Measurements from ENCODE around the gene PHTF1. TPM values are rescaled to one million over a fixed set of nuclear protein-coding genes. Genes with fewer than 3 reads are reported as not detected.
A peak's percentile ranks its signal among the peaks of the same experiment; 100 is the strongest.

The PHTF1 gene
- total RNA-seq, 2 donors from 2014 or later: 17.0 to 24.5 TPM

- H3K9me3 Mint-ChIP-seq: peaks cover 0 to 4% of the 10 kb centered on the region in 2 donors
- ATAC-seq (peak; percentile 76 to 90), DNase-seq (ENCODE audit: low spot score in 2 of 2) (peak in 1 of 2 donors; percentile 25)
- H3K36me3 Mint-ChIP-seq: peaks cover 0 to 30% of the 10 kb centered on the region in 2 donors
- peak overlapping the region in 1 of 2 donors; percentile 99 for H3K27ac Mint-ChIP-seq
Observed at GRCh38 chr1:113783254-113784103, 24.2 kb upstream of the PHTF1 start.

DNA sequence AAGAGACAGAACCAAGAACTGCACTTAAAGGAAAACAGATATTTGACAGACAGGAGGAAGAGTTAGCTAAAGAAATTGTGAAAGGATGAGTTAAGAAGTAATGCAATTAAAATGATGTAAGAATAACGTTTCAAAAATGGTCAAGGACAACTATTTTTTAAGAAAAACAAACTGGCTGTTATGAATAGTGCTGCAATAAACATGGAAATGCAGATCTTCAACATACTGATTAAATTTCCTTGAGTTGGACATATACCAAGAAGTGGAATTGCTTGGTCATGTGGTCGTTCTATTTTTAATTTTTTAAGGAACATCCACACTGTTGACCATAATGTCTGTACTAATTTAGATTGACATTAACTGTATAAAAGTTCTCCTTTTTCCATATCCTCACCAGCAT, 23.1 kb upstream of the PHTF1 start:
- ATAC-seq: no peak
- no peak for DNase-seq (ENCODE audit: low spot score in 2 of 2)
- Mint-ChIP-seq H3K36me3 (peaks cover 0 to 25% of the 10 kb centered on the region in 2 donors), H3K9me3 (peaks cover 0 to 5% of the 10 kb centered on the region in 2 donors), H3K27ac (no peak overlapping the region)

GRCh38 chr1:113780374-113781146, 21.3 kb upstream of the PHTF1 start:
- ATAC-seq (peak; percentile 7 to 11), DNase-seq (ENCODE audit: low spot score in 2 of 2) (no peak)
- H3K9me3 Mint-ChIP-seq: peaks cover 0 to 5% of the 10 kb centered on the region in 2 donors
- peaks cover 0 to 26% of the 10 kb centered on the region in 2 donors for H3K36me3 Mint-ChIP-seq
- no peak overlapping the region for H3K27ac Mint-ChIP-seq

DNA sequence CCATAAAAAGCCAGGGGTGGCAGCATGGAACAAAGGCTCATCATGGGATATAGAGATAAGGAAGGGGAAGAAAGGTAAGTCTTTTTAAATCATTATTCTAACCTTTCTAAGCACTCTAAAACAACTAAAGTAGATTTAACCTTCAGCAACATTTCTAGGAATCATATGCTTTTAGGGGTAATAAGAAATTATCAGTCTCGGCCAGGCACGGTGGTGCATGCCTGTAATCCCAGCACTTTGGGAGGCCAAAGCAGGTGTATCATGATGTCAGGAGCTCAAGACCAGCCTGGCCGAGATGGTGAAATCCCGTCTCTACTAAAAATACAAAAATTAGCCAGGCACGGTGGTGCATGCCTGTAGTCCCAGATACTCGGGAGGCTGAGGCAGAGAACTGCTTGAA, 20.3 kb upstream of the PHTF1 start:
- Mint-ChIP-seq H3K36me3 (peaks cover 0 to 26% of the 10 kb centered on the region in 2 donors), H3K27ac (no peak overlapping the region), H3K9me3 (peaks cover 0 to 5% of the 10 kb centered on the region in 2 donors)
- DNase-seq (ENCODE audit: low spot score in 2 of 2) (no peak), ATAC-seq (no peak)

DNA sequence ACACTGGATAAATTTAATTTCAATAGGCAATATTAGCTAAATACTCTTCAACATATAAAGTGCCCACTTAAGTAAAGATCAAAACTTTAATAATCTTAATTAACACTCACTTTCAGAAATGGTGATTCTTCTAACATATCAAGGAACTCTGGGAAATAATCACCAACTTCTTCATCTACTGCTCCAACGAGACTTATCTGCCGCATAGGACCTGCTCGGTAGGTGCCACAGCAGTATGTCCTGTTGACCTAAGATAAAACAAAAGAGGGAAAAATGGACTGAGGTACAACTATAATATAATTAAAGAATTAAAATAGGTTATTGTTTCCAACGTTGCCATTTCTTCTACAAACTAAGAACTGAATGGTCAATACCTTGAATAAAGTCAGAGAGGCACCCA, 18.3 kb upstream of the PHTF1 start:
- no peak for ATAC-seq
- Mint-ChIP-seq H3K9me3 (peaks cover 0 to 5% of the 10 kb centered on the region in 2 donors), H3K36me3 (peaks cover 0 to 26% of the 10 kb centered on the region in 2 donors), H3K27ac (no peak overlapping the region)
- DNase-seq (ENCODE audit: low spot score in 2 of 2): no peak

- Mint-ChIP-seq H3K36me3 (peaks cover 4 to 20% of the 10 kb centered on the region in 2 donors), H3K9me3 (no peaks in the 10 kb centered on the region)
Observed at GRCh38 chr1:113770031-113770430, 10.7 kb upstream of the PHTF1 start.

DNA sequence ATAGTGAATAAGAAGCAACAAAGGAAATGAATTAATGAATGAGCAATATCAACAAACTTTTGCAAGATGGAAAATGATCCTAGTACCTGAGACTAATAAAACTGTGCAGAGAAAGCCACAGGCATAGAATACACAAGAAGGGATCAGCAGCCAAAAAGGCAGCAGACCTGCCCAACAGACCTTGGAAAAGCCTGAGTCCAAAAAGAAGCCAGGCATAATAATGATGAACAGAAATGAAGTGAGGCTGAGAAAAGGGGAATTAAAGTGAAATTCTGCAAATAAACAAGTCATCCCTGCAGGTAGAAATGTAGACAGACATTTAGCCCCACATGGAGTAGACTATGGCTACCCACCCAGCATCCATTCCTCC, 10.3 kb upstream of the PHTF1 start:
- H3K27ac Mint-ChIP-seq: peak overlapping the region in 1 of 2 donors; percentile 68
- no peak for ATAC-seq
- peaks cover 4 to 20% of the 10 kb centered on the region in 2 donors for H3K36me3 Mint-ChIP-seq
- DNase-seq (ENCODE audit: low spot score in 2 of 2): no peak
- no peaks in the 10 kb centered on the region for H3K9me3 Mint-ChIP-seq

More at GRCh38 chr1:113770031-113770430, 10.7 kb upstream of the PHTF1 start:
- ATAC-seq: no peak
- no peak for DNase-seq (ENCODE audit: low spot score in 2 of 2)
- peak overlapping the region in 1 of 2 donors; percentile 68 for H3K27ac Mint-ChIP-seq

GRCh38 chr1:113768916-113769600, 9.8 kb upstream of the PHTF1 start:
- Mint-ChIP-seq H3K27ac (peak overlapping the region in 1 of 2 donors; percentile 68), H3K9me3 (no peaks in the 10 kb centered on the region), H3K36me3 (peaks cover 4 to 20% of the 10 kb centered on the region in 2 donors)
- DNase-seq (ENCODE audit: low spot score in 2 of 2): no peak
- no peak for ATAC-seq

DNA sequence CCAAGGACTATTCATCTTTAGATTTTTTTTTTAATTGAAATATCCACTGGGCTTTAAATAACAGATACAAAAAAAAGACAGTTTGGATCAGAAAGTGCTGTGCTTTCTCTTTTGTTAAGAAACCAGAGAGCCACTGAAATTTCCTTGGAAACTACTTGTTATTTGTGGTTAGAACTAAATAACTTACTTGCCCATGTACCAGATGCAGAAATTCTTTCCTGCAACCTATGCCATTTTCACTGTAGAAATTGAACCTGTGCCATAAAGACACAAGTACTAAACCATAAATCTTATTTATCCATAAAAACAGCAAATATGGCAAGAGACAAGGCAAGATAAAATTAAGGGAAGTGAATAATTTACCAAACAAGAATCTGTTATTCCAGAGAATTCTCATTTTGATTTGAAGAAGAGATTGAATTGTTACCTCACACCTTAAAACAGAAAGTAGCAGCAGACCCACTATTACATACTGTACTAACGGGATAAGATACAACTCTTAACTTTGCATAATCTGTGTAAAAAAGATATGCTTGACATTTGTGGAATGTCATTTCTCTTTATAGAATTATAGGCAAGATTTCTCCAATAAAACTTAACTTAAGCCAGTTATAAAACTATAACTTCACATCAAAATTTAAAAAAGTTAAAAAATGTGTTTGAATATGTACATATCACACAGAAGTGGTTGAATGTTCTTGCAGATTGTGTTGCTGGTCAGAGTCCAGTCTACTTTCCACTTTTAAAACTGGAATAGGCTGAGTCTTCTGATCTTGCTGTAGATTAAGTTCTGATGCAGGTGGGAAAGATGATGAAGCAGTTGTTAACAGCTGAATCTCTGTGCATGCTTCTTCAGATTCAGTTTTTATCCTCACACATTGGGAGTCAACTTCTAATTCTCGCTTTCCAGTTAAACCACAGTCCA, 6.3 kb upstream of the PHTF1 start:
- no peak for DNase-seq (ENCODE audit: low spot score in 2 of 2)
- H3K36me3 Mint-ChIP-seq: peaks cover 4 to 20% of the 10 kb centered on the region in 2 donors
- H3K27ac Mint-ChIP-seq: no peak overlapping the region
- ATAC-seq: no peak
- no peaks in the 10 kb centered on the region for H3K9me3 Mint-ChIP-seq

GRCh38 chr1:113763661-113764060, 4.4 kb upstream of the PHTF1 start:
- DNase-seq (ENCODE audit: low spot score in 2 of 2) (no peak), ATAC-seq (no peak)
- Mint-ChIP-seq H3K36me3 (peaks cover 8 to 13% of the 10 kb centered on the region in 2 donors), H3K9me3 (no peaks in the 10 kb centered on the region), H3K27ac (no peak overlapping the region)

GRCh38 chr1:113761937-113762336, 2.7 kb upstream of the PHTF1 start:
- DNase-seq (ENCODE audit: low spot score in 2 of 2) (no peak), ATAC-seq (no peak)
- no peak overlapping the region for H3K27ac Mint-ChIP-seq
- H3K36me3 Mint-ChIP-seq: peaks cover 7 to 8% of the 10 kb centered on the region in 2 donors
- H3K9me3 Mint-ChIP-seq: no peaks in the 10 kb centered on the region

DNA sequence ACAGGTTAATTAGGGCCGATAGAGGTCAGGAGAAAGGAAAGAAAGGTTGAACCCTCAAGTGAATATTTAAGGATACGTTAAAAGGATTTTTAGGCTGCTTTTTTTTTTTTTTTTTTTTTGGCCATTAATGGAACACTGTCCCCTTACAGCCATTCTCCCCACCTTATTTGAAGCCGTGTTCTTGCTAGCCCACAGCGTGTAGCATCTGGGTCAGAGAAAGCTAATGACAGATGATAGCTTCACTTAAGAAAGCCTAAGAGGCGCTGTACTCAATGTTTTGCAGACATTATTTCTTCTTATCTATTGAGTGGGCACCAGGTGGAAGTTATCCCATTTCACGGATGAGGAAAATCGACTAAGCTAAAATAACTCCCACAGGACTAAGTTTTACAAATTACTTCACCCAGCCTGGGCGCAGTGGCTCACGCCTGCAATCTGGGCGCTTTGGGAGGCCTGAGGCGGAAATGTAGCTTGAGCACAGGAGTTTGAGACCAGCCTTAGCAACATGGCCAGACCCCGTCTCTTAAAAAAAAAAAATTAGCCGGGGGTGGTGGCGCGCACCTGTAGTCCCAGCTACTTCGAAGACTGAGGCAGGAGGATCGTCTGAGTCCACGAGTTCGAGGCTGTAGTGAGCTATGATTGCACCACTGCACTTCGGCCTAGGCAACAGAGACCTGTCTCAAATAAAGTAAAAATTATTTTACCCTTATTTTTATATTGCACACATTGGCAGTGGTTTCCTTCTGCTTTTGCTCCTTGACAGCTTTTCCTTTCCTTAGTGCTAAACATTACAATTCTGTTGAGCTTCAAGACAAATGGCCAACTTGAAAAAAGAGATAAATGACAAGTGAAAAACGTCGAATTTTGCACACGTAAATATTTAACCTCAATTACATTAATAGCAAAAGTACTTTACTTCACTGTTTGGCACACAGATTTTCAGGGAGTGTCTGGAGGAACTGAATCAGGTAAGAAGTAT, 1.1 kb upstream of the PHTF1 start:
- Mint-ChIP-seq H3K27ac (peak overlapping the region; percentile 96 to 98), H3K9me3 (no peaks in the 10 kb centered on the region), H3K36me3 (peaks cover 5 to 9% of the 10 kb centered on the region in 2 donors)
- DNase-seq (ENCODE audit: low spot score in 2 of 2) (no peak), ATAC-seq (no peak)

GRCh38 chr1:113758631-113759332, 504 bp downstream of the PHTF1 start:
- DNase-seq (ENCODE audit: low spot score in 2 of 2) (peak; percentile 68 to 75), ATAC-seq (peak; percentile 69 to 74)
- H3K27ac Mint-ChIP-seq: peak overlapping the region; percentile 96 to 98
- no peaks in the 10 kb centered on the region for H3K9me3 Mint-ChIP-seq
- peaks cover 5 to 9% of the 10 kb centered on the region in 2 donors for H3K36me3 Mint-ChIP-seq

DNA sequence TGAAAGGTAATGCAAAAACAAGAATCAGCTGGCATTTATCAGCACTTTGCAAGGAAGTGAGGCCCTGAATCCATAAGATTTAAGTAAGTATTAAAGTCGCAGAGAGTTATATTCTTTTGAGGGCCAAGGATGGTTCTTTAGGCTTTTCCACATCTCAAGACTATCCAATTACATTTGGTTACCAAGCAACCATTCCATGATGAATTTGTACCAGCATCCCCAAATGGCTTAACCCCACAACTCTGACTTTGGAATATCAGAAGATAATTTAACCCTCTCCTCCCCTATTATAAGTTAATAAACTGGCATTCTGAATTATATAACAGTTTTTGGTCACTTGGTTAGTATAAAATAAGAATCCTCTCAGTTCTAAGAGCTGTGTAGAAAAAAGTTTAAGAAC, 2.8 kb downstream of the PHTF1 start:
- no peaks in the 10 kb centered on the region for H3K9me3 Mint-ChIP-seq
- H3K27ac Mint-ChIP-seq: no peak overlapping the region
- DNase-seq (ENCODE audit: low spot score in 2 of 2): no peak
- ATAC-seq: no peak
- peaks cover 5 to 9% of the 10 kb centered on the region in 2 donors for H3K36me3 Mint-ChIP-seq
